Activated naive CD4-positive, alpha-beta T cell treated with anti-CD3 and anti-CD28 coated beads, Interleukin-2, amount 10 ng/mL, durations not matched to agents 7 days and 5 days (primary cell): ENCODE results near the gene TWF2.
A peak's percentile ranks its signal among the peaks of the same experiment; 100 is the strongest.

ENCODE experiments used
- CTCF ChIA-PET: fragments of 350-600 bp; sonication (Branson Sonifier 250); formaldehyde crosslinking; loops from one replicate; lab custom pipeline; 2021; ENCODE audit warnings: antibody characterized with exemption; lab: Charles Lee
- DNase-seq: peaks from one replicate; pipeline ENCODE4 v3.0.0-alpha.2; 2020
- H3K27ac Mint-ChIP-seq: one replicate; pipeline ENCODE4 v1.8.0; 2021; ENCODE audit warnings: mild to moderate bottlenecking, moderate library complexity, mixed read lengths
- H3K27me3 Mint-ChIP-seq: one replicate; pipeline ENCODE4 v1.8.0; 2021; ENCODE audit warnings: mild to moderate bottlenecking, mixed read lengths
- H3K36me3 Mint-ChIP-seq: one replicate; pipeline ENCODE4 v1.8.0; 2021; ENCODE audit warnings: mixed read lengths
- H3K4me1 Mint-ChIP-seq: one replicate; pipeline ENCODE4 v1.8.0; 2021; ENCODE audit warnings: mixed read lengths
- H3K4me3 Mint-ChIP-seq: one replicate; pipeline ENCODE4 v1.8.0; 2021; ENCODE audit warnings: mild to moderate bottlenecking, moderate library complexity, mixed read lengths
- H3K9me3 Mint-ChIP-seq: one replicate; pipeline ENCODE4 v1.8.0; 2021; ENCODE audit warnings: mixed read lengths

TWF2 gene

DNA sequence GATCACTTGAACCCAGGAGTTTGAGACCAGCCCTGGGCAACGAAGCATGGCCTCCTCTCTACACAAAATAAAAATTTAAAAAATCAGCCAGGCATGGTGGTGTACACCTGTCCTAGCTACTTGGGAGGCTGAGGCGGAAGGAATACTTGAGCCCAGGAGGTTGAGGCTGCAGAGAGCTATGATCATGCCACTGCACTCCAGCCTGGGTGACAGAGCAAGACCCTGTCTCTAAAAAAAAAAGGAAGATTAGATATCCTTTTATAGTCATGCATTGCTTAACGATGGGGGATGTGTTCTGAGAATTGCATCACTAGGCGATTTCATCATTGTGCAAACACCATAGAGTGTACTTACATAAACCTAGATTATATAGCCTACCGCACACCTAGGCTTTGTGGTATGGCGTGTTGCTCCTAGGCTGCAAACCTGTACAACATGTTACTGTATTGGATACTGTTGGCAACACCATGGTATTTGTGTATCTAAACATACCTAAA lies 28.4 kb downstream of the TWF2 start:
- DNase-seq: no peak
- H3K9me3 Mint-ChIP-seq: no peaks in the 10 kb centered on the region
- H3K4me3 Mint-ChIP-seq: no peak overlapping the region
- no peaks in the 10 kb centered on the region for H3K27me3 Mint-ChIP-seq
- H3K27ac Mint-ChIP-seq: no peak overlapping the region
- peaks cover 77% of the 10 kb centered on the region for H3K36me3 Mint-ChIP-seq
- peaks cover 14% of the 10 kb centered on the region for H3K4me1 Mint-ChIP-seq
- CTCF ChIA-PET: interaction anchor here (1.1 to 6.2 kb wide), 2 partner anchors 11 to 12 kb away, joined by 3 to 35 read pairs; no protein-coding TSS in a partner anchor

- H3K4me1 Mint-ChIP-seq: peaks cover 15% of the 10 kb centered on the region
Observed at GRCh38 chr3:52210037-52210436, 28.9 kb downstream of the TWF2 start.

DNA sequence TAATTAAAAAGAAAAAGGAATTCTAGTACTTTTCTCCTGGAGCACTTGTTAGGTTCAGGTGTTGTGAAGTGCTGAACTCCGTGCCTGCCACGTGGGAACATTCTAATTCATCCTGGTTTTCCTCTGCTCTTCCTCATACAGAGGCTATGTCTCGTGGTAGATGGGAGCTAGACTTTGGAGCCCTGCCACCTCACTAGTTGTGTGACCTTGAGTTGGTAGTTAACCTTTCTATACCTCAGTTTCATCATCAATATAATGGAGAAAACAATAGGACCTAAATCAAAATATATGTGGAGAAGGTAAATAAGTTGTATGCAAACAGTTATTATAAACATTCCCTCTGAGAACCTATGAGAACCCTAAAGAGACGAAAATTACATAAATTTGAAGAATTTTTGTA lies 30.4 kb downstream of the TWF2 start:
- Mint-ChIP-seq H3K27me3 (no peaks in the 10 kb centered on the region), H3K36me3 (peaks cover 75% of the 10 kb centered on the region), H3K4me3 (no peak overlapping the region), H3K9me3 (no peaks in the 10 kb centered on the region), H3K4me1 (peaks cover 19% of the 10 kb centered on the region), H3K27ac (no peak overlapping the region)
- CTCF ChIA-PET: interaction anchor here (6.2 kb wide), 1 partner anchor 13 kb away, joined by 35 read pairs; no protein-coding TSS in a partner anchor
- no peak for DNase-seq

More at GRCh38 chr3:52210037-52210436, 28.9 kb downstream of the TWF2 start:
- no peak for DNase-seq
- CTCF ChIA-PET: interaction anchor here (1.1 to 6.2 kb wide), 2 partner anchors 11 kb away, joined by 3 to 35 read pairs; no protein-coding TSS in a partner anchor
- Mint-ChIP-seq H3K4me3 (no peak overlapping the region), H3K27me3 (no peaks in the 10 kb centered on the region), H3K27ac (no peak overlapping the region), H3K9me3 (no peaks in the 10 kb centered on the region), H3K36me3 (peaks cover 77% of the 10 kb centered on the region)

- Mint-ChIP-seq H3K27ac (peak overlapping the region; percentile 25), H3K4me1 (peaks cover 38% of the 10 kb centered on the region), H3K9me3 (no peaks in the 10 kb centered on the region), H3K36me3 (peaks cover 77% of the 10 kb centered on the region), H3K4me3 (no peak overlapping the region), H3K27me3 (no peaks in the 10 kb centered on the region)
- no peak for DNase-seq
- CTCF ChIA-PET: interaction anchor here (3.1 kb wide), 1 partner anchor 14 kb away, joined by 17 read pairs; no protein-coding TSS in a partner anchor
Observed at GRCh38 chr3:52205727-52206372, 33.1 kb downstream of the TWF2 start.

GRCh38 chr3:52204337-52205073 lies 34.5 kb downstream of the TWF2 start:
- peaks cover 45% of the 10 kb centered on the region for H3K4me1 Mint-ChIP-seq
- H3K9me3 Mint-ChIP-seq: no peaks in the 10 kb centered on the region
- no peak overlapping the region for H3K4me3 Mint-ChIP-seq
- H3K27ac Mint-ChIP-seq: no peak overlapping the region
- peaks cover 78% of the 10 kb centered on the region for H3K36me3 Mint-ChIP-seq
- no peaks in the 10 kb centered on the region for H3K27me3 Mint-ChIP-seq
- DNase-seq: no peak
- CTCF ChIA-PET: interaction anchor here (0.9 to 3.1 kb wide), 2 partner anchors 16 to 204 kb away, joined by 3 to 17 read pairs; no protein-coding TSS in a partner anchor

DNA sequence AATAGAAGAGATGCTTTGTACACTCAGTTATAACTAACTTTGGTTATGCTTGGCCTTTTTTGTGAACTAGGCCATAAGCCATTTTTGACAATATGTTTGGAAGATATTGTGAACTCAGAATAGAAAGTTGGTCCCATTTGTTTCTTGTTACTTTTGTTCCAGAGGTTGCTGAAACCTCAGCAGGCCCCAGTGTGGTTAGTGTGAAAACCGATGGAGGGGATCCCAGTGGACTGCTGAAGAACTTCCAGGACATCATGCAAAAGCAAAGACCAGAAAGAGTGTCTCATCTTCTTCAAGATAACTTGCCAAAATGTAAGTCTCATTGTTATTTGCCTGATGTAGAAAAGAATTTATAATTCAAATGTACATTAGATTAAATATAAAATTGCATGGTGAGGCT lies 35.3 kb downstream of the TWF2 start:
- Mint-ChIP-seq H3K9me3 (no peaks in the 10 kb centered on the region), H3K27ac (no peak overlapping the region)

GRCh38 chr3:52202384-52203077 lies 36.4 kb downstream of the TWF2 start:
- Mint-ChIP-seq H3K36me3 (peaks cover 75% of the 10 kb centered on the region), H3K9me3 (no peaks in the 10 kb centered on the region), H3K4me3 (no peak overlapping the region), H3K27ac (peak overlapping the region; percentile 62), H3K27me3 (peaks cover 6% of the 10 kb centered on the region), H3K4me1 (peaks cover 58% of the 10 kb centered on the region)
- CTCF ChIA-PET: interaction anchor here (0.8 to 2.9 kb wide), 5 partner anchors 15 to 244 kb away, joined by 3 to 9 read pairs (median 4); partner anchors contain the start of gene POC1A
- no peak for DNase-seq

More for the DNA sequence above, 35.3 kb downstream of the TWF2 start:
- CTCF ChIA-PET: interaction anchor here (0.9 to 3.1 kb wide), 3 partner anchors 14 to 203 kb away, joined by 3 to 17 read pairs (median 6); no protein-coding TSS in a partner anchor
- Mint-ChIP-seq H3K4me1 (peaks cover 53% of the 10 kb centered on the region), H3K36me3 (peaks cover 80% of the 10 kb centered on the region), H3K4me3 (no peak overlapping the region), H3K27me3 (no peaks in the 10 kb centered on the region)
- no peak for DNase-seq

GRCh38 chr3:52200981-52201679 lies 37.8 kb downstream of the TWF2 start:
- Mint-ChIP-seq H3K27ac (no peak overlapping the region), H3K36me3 (peaks cover 63% of the 10 kb centered on the region), H3K4me3 (no peak overlapping the region), H3K27me3 (peaks cover 11% of the 10 kb centered on the region), H3K9me3 (no peaks in the 10 kb centered on the region), H3K4me1 (peaks cover 70% of the 10 kb centered on the region)
- DNase-seq: no peak
- CTCF ChIA-PET: interaction anchor here (0.8 to 2.9 kb wide), 6 partner anchors 11 to 199 kb away, joined by 3 to 9 read pairs (median 4); partner anchors contain the start of gene POC1A

DNA sequence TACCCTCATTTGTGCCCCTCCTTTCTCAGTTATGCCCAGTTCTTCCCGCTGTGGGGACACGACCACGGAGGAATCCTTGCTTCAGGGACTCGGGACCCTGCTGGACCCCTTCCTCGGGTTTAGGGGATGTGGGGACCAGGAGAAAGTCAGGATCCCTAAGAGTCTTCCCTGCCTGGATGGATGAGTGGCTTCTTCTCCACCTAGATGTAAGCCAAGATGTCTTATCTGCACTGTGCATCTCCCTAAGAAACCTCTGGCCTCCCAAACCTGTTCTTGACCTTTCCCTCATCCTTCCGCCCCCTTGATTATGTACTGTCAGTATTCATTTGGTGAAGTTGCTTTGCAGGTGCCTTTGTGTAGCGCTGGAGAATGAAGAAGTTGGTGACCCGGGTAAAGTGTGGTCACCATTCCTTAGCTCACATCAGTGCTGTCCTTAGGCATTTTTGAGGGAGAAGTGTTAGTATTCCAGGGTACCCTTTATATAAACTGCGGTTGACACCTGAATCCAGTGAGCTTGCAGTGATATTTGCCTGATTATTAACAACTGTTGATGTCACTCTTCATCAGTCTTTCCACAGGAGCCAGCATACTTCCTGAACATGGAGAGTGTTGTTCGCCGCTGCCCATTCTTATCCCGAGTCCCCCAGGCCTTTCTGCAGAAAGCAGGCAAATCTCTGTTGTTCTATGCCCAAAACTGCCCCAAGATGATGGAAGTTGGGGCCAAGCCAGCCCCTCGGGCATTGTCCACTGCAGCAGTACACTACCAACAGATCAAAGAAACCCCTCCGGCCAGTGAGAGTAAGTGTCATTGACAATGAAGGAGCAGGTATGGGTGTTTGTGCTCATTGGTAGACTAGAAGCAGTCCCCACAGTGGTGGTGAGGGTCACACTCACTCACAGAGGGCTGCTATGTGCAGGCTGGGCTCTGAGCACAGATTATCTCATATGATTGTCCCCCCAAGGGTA lies 40.0 kb downstream of the TWF2 start:
- Mint-ChIP-seq H3K4me3 (peak overlapping the region; percentile 97), H3K27me3 (peaks cover 25% of the 10 kb centered on the region), H3K36me3 (peaks cover 46% of the 10 kb centered on the region), H3K9me3 (no peaks in the 10 kb centered on the region), H3K4me1 (peaks cover 58% of the 10 kb centered on the region), H3K27ac (peak overlapping the region; percentile 88)
- no peak for DNase-seq
- CTCF ChIA-PET: interaction anchor here (0.6 to 1.0 kb wide), 2 partner anchors 11 to 808 kb away, joined by 3 to 4 read pairs; no protein-coding TSS in a partner anchor

- H3K9me3 Mint-ChIP-seq: no peaks in the 10 kb centered on the region
- H3K4me3 Mint-ChIP-seq: peak within 1 kb of the TSS; percentile 97
- H3K27me3 Mint-ChIP-seq: peaks cover 31% of the 10 kb centered on the region
- CTCF ChIA-PET: no interaction called here
- H3K4me1 Mint-ChIP-seq: peaks cover 52% of the 10 kb centered on the region
- peak within 1 kb of the TSS; percentile 88 for H3K27ac Mint-ChIP-seq
- peak; percentile 95 for DNase-seq
- peaks cover 38% of the 10 kb centered on the region for H3K36me3 Mint-ChIP-seq
Observed at GRCh38 chr3:52197842-52198625, 40.9 kb downstream of the TWF2 start, which contains the start of gene ALAS1. Gene ALAS1 (plus strand): TSS chr3:52198160. CDS start chr3:52199242, 1,082 bp downstream.

DNA sequence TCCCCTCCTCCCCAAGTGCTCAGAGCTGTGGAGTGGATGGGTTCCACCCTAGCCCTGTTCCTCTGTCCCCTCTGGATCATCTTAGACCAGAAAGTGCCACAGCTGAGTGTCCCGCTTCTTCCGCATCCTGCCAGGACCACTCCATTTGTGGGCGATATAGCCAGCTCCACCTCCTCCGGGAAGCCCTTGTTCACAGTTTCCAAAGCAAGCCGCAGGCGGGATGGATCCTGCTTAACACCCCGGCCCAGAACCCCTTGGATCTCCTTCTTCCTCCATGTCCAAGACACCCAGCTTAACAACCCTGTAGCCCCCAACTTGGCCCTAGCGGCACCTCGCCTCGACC lies 41.5 kb downstream of the TWF2 start:
- Mint-ChIP-seq H3K4me3 (peak overlapping the region; percentile 97), H3K27me3 (peaks cover 37% of the 10 kb centered on the region), H3K9me3 (no peaks in the 10 kb centered on the region), H3K36me3 (peaks cover 33% of the 10 kb centered on the region), H3K4me1 (peaks cover 50% of the 10 kb centered on the region), H3K27ac (peak overlapping the region; percentile 82)
- CTCF ChIA-PET: interaction anchor here (1.4 kb wide), 1 partner anchor 27 kb away, joined by 4 read pairs; no protein-coding TSS in a partner anchor
- DNase-seq: no peak
